Nephron (organoid): Measurements from ENCODE around the gene FAM169A.
"Not testable (repeated sequence)": the region's sequence is repeated elsewhere in the genome, so short reads cannot be mapped to it uniquely, and the experiment has no call there.

Source experiments
- H3K27ac Mint-ChIP-seq, 3 experiments: 2 replicates each; pipeline ENCODE4 v1.8.0; 2020; ENCODE audit warnings: mixed read lengths in 3 of 3, mild to moderate bottlenecking in 2 of 3, moderate library complexity in 1 of 3
- H3K27me3 Mint-ChIP-seq: 2 replicates; pipeline ENCODE4 v1.8.0; 2021; ENCODE audit warnings: low read depth, mild to moderate bottlenecking, moderate library complexity, mixed read lengths
- H3K36me3 Mint-ChIP-seq: 2 replicates; pipeline ENCODE4 v1.8.0; 2020; ENCODE audit warnings: low read depth, mixed read lengths
- H3K4me1 Mint-ChIP-seq: 2 replicates; pipeline ENCODE4 v1.8.0; 2020; ENCODE audit warnings: mixed read lengths
- H3K4me3 Mint-ChIP-seq, 3 experiments: 2 replicates each; pipeline ENCODE4 v1.8.0; 2020; ENCODE audit warnings: mild to moderate bottlenecking in 3 of 3, mixed read lengths in 3 of 3, moderate library complexity in 2 of 3
- H3K9me3 Mint-ChIP-seq: 2 replicates; pipeline ENCODE4 v1.8.0; 2020; ENCODE audit warnings: mixed read lengths
- CTCF ChIP-seq, 3 experiments: fragments of 200-600 bp; sonication (generic); IDR thresholded peaks; one replicate each; pipeline ENCODE4 v1.5.0; 2021; ENCODE audit warnings: antibody characterized with exemption in 3 of 3; ENCODE audit not compliant: unreplicated experiment in 3 of 3

Gene FAM169A

DNA sequence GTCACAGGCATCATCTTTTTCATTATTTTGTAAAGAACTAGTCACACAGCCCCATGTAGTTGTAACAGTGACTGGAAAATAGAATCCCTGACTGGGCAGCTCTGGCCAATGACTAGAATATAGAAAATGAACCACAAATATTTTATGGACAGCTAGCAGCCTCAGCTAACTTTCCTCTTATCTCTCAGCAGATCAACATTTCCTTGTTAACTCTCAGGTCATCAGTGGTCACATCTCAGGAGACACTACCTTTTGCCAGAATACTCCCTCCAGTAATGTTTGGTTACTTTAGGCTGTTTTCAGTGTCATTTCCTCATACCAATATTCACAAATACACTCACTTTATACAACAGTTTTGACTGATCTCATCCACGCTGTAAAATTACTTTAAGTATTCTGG, 43.9 kb downstream of the FAM169A start:
- no peaks in the 10 kb centered on the region for H3K27me3 Mint-ChIP-seq
- no peak for TF ChIP-seq CTCF (IDR thresholded peaks at IDR 0.05; ENCODE audit: unreplicated experiment in 3 of 3)
- no peaks in the 10 kb centered on the region for H3K4me1 Mint-ChIP-seq
- H3K27ac Mint-ChIP-seq: no peak overlapping the region
- no peak overlapping the region for H3K4me3 Mint-ChIP-seq
- peaks cover 3% of the 10 kb centered on the region for H3K36me3 Mint-ChIP-seq
- no peaks in the 10 kb centered on the region for H3K9me3 Mint-ChIP-seq

- no peak overlapping the region for H3K27ac Mint-ChIP-seq
- no peaks in the 10 kb centered on the region for H3K4me1 Mint-ChIP-seq
- peaks cover 15% of the 10 kb centered on the region for H3K36me3 Mint-ChIP-seq
- H3K9me3 Mint-ChIP-seq: no peaks in the 10 kb centered on the region
- no peak for TF ChIP-seq CTCF (IDR thresholded peaks at IDR 0.05; ENCODE audit: unreplicated experiment in 3 of 3)
- H3K4me3 Mint-ChIP-seq: no peak overlapping the region
- no peaks in the 10 kb centered on the region for H3K27me3 Mint-ChIP-seq
Measured at GRCh38 chr5:74816875-74817274, 49.3 kb downstream of the FAM169A start.

- Mint-ChIP-seq H3K27ac (no peak overlapping the region), H3K27me3 (no peaks in the 10 kb centered on the region), H3K36me3 (peaks cover 19% of the 10 kb centered on the region), H3K4me1 (no peaks in the 10 kb centered on the region), H3K9me3 (no peaks in the 10 kb centered on the region), H3K4me3 (no peak overlapping the region)
- no peak for TF ChIP-seq CTCF (IDR thresholded peaks at IDR 0.05; ENCODE audit: unreplicated experiment in 3 of 3)
Measured at GRCh38 chr5:74810915-74811314, 55.3 kb downstream of the FAM169A start.

DNA sequence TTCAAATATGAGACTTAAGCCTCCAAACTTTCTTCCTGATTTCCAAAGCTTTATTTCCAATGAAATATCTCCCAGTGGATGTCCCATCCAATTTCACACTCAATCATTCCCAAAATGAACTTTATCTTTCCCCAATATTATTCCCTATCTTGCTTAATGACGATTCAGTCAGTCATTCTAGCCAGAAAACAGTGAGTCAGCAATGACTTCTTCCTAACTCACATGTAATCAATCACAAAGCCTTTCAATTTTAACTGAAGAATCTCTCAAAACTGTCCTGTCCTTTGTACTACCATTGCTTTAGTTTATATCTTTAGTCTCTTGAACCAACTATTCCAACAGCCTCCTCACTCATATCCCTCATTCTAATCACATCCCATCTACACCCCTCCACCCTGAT, 64.2 kb downstream of the FAM169A start:
- Mint-ChIP-seq H3K4me1 (no peaks in the 10 kb centered on the region), H3K9me3 (no peaks in the 10 kb centered on the region), H3K27ac (no peak overlapping the region), H3K36me3 (peaks cover 13% of the 10 kb centered on the region), H3K4me3 (no peak overlapping the region), H3K27me3 (no peaks in the 10 kb centered on the region)
- no peak for TF ChIP-seq CTCF (IDR thresholded peaks at IDR 0.05; ENCODE audit: unreplicated experiment in 3 of 3)

DNA sequence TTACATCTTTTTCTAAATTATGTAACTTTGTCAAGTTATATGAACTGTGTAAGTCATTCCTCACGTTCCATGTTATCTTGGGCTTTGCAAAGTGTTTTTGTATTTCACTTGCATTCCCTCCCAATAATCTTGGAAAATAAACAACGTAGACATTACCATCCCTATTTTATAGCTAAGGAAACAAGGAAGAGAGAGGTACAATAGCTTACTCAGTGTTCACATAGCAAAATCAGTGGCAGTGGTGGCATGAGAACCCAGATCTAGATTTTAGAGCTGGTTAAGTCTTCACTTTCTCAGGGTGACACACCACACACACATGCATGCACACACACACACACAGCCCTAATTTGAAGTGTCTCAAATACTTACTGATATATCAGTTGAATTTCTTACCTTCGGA, 65.0 kb downstream of the FAM169A start:
- Mint-ChIP-seq H3K27me3 (no peaks in the 10 kb centered on the region), H3K9me3 (no peaks in the 10 kb centered on the region), H3K4me3 (no peak overlapping the region), H3K4me1 (no peaks in the 10 kb centered on the region), H3K36me3 (peaks cover 13% of the 10 kb centered on the region), H3K27ac (no peak overlapping the region)
- TF ChIP-seq CTCF (IDR thresholded peaks at IDR 0.05; ENCODE audit: unreplicated experiment in 3 of 3): no peak

DNA sequence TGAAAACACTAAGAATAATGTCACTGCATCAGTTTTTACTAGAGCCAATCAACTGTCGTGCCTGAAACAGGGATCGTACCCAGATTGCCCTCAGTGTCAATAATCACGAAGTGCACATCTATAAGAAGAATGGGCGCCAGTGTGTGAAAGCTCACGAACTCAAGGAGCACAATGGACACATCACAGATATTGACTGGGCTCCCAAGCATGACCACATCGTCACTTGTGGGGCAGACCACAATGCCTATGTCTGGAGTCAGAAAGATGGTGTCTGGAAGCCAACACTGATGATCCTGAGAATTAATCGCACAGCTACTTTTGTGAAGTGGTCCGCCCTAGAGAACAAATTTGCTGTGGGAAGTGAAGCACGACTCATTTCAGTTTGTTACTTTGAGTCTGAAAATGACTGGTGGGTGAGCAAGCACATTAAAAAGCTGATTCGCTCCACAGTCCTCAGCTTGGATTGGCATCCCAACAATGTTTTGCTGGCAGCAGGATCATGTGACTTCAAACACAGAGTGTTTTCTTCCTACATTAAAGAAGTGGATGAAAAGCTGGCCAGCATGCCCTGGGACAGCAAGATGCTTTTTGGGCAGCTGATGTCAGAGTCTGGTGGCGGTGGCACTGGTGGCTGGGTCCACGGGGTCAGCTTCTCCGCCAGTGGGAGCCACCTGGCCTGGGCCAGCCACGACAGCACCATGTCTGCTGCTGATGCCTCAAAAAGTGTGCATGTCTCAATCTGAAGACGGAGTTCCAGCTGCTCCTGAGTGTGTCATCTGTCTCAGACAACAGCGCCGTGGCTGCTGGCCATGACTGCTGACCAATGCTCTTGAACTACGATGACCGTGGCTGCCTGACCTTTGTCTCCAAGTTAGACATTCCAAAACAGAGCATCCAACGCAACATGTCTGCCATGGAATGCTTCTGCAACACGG, 66.9 kb downstream of the FAM169A start:
- H3K4me1 Mint-ChIP-seq: no peaks in the 10 kb centered on the region
- no peaks in the 10 kb centered on the region for H3K27me3 Mint-ChIP-seq
- H3K9me3 Mint-ChIP-seq: no peaks in the 10 kb centered on the region
- peaks cover 19% of the 10 kb centered on the region for H3K36me3 Mint-ChIP-seq
- H3K27ac Mint-ChIP-seq: no peak overlapping the region
- no peak overlapping the region for H3K4me3 Mint-ChIP-seq
- TF ChIP-seq CTCF (IDR thresholded peaks at IDR 0.05; ENCODE audit: unreplicated experiment in 3 of 3): no peak

- H3K4me3 Mint-ChIP-seq, H3K27me3 Mint-ChIP-seq, H3K4me1 Mint-ChIP-seq, H3K27ac Mint-ChIP-seq: not testable (repeated sequence)
- H3K36me3 Mint-ChIP-seq: peaks cover 70% of the 10 kb centered on the region
- peaks cover 11% of the 10 kb centered on the region for H3K9me3 Mint-ChIP-seq
Measured at GRCh38 chr5:74791669-74792068, 74.5 kb downstream of the FAM169A start.
